Measurements from ENCODE around the gene COQ10B. TPM values are rescaled to one million over a fixed set of nuclear protein-coding genes. Genes with fewer than 3 reads are reported as not detected.

COQ10B gene
- polyA plus RNA-seq, 10 donors, result 10.1 to 13.7 (median 12.3) TPM

DNA sequence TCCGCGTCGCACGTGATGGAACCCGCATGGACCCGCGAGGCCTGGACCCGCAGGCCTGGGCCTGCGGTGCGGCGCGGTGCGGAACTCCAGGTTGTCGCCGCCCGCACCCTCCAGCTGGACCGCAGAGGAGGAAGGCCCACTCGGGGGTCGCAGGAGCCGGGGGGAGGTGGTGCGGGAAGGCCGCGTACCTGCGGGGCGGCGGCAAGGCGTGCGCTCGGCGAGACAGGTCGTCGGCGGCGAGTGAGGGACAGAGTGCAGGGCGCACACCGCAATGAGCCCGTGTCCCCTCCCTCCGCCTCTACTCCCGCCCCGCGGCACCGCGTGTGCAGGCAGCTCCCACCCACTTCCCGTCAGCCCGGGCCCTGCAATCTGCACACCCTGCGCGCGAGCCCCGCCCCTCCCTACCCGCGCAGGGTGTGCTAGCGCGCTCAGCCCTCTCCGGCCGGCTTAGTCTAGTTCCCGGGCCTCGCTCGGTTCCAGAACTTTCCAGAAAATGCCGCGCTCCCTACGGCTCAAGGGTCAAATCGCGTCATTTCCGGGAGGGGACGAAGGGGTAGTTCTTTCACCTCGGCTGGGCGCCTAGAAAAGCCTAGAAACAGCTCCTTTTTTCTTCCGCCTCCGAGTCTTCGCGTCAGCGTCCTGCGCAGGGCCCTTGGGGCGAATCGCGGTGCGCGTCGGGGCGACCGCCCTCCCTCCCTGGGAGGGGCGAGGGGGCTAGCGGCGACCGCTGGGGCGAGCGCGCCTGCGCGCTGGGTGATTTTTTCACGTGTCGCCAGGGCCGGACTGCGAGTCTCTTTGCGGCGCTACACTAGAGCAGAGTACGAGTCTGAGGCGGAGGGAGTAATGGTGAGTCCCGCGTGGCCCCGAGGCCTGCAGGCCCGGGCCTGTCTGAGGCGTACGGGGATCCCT lies 46.5 kb downstream of the COQ10B start, which contains the start of the genes HSPD1 and HSPE1:
TSS of gene HSPD1 (minus strand) at position 247 of the 909 bp plus-strand sequence. CDS start 992 bp downstream, outside the sequence.
TSS of gene HSPE1 (plus strand) at position 786 of the 909 bp plus-strand sequence. CDS start at position 844, 58 bp downstream.
- peak; percentile 100 for DNase-seq

DNA sequence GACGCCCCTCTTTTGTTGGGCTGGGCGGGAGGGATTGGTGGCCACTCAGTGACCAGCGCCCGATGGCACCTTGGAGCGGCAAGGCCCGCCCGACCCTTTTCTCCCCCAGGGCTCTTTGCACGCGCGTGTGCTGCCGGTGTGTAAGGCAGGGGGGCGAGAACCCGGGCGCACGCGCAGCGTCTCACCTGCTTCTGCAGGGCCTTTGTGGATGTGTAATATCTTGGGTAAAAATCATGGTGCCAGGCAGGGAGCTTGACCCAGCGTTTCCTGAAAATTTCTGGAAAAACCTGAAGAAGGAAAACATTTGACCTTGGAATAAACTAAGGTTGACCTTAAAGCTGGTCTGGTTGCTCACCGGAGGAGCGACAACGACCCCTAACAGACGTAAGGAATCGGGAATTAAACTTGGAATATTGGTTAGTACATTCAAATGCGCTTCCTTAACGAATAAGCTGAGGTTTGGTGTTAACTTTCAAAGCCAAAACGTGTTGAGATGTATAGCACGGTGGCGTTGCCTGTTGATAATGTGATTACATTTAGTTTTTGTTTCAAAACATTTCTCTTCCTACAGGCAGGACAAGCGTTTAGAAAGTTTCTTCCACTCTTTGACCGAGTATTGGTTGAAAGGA lies 47.3 kb downstream of the COQ10B start:
- DNase-seq, result peak; percentile 18 to 67 (median 32)

DNA sequence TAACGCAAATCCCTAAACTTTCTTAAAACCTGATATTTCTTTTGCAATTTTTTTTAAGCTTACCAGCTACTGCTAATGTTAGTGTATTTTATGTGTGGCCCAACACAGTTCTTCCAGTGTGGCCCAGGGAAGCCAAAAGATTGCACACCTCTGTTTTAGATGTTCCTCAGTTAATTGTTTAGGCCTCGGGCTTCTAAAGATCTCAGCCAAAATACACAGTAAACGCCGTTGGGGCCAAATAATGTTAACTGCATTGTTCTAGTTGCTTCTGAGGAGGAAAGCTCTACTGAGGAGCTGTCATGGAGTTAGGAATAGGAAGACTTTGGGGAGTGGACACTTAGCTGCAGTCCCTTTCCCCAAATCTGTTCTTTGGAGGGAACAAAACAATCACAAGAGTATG lies 48.8 kb downstream of the COQ10B start:
- no peak for DNase-seq

DNA sequence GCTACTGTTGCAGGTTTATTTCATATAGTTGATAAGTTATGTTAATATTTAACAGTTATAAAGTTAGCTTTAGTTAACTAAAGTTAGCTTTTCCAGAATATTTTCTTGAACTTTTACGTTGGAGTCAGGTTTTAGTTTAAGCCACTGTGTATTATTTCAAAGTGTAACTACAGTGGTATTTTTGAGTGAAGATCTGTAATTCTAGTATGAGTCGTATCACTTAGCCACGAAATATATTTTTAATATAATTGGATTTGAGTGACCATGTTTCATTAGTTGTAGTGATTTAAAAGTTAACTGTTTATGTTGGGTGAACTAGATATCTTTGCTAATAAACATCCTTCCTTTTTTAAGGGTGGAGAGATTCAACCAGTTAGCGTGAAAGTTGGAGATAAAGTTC lies 49.3 kb downstream of the COQ10B start:
- no peak for DNase-seq

DNA sequence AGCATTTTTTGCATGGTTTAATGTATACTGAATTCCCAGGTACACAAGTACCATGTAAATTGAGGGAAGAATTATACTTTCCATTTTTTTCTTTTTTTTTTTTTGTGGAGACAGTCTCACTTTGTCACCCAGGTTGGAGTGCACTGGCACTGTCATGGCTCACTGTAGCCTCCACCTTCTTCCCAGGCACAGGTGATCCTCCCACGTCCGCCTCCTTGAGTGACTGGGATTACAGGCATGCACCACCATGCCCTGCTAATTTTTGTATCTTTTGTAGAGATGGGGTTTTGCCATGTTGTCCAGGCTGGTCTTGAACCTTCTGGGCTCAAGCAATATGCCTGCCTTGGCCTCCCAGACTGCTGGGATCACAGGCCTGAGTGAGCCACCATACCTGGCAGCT lies 50.6 kb downstream of the COQ10B start:
- no peak for DNase-seq

DNA sequence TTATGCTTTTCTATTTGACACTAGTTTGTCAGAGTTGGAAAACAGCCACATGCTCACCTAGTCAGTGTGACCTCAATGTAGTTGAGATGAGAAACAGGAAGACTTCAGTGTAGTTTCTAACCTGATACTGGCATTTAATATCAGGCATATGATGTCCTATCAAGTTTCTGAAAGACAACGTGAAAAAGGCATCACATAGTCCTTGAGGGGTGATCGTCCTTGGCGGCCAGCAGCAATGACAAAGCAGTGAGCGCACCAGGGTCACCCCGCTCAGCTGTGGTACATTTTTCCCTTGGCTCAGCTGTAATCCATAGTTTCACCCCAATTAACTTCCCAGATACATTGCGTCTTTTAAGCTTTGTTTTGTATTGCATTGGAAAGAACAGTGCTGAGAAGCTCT lies 51.2 kb downstream of the COQ10B start:
- DNase-seq, result no peak

DNA sequence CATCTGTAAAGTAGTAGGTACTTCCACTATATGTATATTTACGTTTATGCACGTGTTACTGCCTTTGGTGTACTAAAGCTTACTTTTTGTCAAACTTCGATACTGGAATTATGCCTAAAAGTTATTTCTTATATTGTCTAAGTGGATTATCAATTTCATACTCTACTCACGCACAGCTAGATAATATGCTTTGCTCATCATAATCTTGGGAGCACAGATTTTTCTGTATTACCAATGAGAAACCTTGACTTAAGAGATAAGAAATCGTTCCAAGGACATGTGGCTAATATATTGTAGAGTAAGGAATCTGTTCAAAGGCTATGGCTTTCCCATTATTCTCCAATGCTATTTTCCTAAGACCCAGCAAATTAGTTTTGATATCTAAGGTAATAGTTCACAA lies 53.3 kb downstream of the COQ10B start:
- DNase-seq, result no peak

DNA sequence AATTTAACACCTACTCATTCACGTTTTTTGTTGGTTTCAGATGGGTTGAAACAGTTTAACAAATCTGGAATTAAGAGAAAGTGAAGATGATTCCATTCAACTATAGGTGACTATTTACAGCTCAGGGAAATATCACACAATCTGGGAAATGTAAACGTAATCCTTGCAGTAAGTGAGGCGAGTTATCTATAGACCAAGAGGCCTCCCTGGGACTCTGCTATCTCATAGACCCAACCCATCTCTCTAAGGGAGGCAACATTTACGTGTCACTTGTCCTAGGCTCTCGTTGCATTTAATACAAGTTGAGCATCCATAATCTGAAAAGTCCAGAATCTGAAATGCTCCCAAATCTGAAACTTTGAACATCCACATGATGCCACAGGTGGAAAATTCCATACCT lies 60.6 kb downstream of the COQ10B start:
- no peak for DNase-seq

DNA sequence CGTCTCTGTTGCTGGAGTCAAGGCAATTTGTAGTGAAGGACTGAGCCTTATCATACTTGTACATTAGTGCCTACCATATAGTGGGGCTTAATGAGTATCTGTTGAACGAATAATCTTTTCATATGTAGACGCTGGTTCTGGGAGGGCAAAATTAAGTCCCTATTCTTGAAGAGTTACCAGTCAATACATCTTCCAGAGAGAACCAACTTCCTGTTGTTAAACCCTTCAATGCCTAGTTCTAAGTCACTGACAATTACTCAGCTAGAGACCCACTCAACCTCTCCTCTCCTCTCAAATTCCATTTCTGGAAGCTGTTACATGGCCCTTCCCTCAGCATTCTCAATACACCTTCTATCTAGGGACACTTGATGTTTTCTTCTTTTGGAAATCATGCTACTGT lies 61.4 kb downstream of the COQ10B start:
- no peak for DNase-seq

DNA sequence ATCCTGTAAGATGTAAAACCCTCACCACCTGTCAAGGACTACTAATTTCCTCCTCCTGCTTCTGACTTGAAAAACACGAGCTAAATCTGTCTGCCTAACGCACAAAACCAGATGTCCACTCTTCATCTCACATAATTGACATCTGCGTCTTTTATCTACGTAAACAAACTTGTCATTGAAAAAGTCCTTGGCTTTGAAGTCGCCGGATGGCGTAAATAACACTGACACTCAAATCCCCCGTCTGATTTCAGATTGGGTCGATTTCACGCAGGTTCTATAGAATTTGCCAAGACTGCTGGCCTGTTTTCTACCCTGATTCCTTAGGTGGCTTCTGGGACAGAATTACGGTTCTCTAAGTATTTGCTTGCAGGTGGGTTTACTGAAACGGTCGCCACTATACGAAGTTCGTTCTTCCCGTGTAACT lies 62.0 kb downstream of the COQ10B start:
- DNase-seq, result peak in 1 of 3 donors; percentile 35

DNA sequence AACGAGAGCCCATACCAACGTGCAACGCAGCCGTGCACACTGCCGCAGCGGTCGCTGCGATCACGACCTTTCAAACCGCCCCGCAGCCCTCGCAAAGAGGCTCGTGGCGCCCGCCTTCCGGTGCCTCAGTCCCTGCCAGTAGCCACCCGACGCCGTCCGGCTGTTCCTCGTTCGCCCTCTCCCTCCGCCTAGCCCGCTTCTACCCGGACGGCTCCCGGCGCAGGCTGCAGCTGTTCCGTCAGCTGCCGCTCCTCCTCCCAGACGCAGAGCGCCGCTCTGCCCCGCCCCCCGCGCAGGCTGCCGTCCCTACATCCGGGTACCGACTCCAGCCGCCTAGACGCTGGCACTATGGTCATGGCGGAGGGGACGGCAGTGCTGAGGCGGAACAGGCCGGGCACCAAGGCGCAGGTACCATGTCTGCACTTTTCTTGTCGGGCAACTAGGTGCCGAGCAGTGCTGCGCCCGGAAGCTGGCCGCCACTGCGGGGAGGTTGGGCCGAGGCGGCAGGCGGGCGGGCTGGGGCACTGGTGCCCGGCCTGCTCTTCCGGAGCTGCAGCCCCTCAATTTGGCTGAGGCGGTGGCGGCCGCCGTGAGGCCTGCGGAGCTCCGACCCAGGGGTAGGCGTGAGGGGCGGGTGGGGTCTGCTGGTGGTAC lies 62.5 kb downstream of the COQ10B start, which contains the start of gene MOB4:
TSS of gene MOB4 (plus strand) at position 328 of the 654 bp plus-strand sequence. CDS start at position 349, 21 bp downstream.
- peak; percentile 96 to 99 (median 96) for DNase-seq

DNA sequence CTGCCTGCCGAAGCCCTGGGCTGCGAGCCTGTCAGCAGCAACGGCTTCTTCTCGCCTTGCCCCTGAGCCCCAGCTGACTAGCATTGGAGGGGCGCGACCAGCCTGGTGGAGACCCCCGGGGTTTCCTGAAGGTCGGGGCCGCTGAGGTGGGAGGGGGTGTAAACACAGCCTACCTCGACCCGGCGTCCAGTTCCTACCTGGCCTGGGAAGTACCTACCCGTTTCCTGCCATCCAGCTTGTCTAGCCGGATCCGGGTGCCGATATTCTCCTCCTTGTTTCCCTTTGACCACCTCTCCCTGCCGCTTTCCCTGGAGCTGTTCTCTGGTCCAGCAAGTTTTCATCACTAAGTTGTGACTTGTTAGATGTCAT lies 63.0 kb downstream of the COQ10B start:
- peak in 2 of 3 donors; percentile 7 to 26 for DNase-seq

DNA sequence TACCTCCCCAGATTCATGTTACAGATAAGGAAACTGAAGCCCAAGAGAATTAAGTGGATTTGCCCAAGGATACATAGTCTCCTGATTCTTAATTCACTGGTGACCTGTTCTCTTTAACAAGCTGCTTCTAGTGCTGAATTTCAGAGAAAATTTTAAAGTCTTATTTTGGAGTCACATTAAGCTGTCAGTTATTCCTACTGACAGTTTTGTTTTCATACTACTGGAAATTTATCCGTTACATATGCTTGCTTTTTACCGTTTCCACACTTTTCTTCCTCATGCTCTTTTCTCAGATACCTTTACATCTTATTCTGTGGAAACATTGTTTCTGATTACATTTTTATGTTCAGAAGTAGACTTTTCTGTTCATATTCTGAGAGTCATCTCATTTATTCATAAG lies 63.8 kb downstream of the COQ10B start:
- DNase-seq, result peak in 1 of 3 donors; percentile 9

Other genes starting within 250 kb of the COQ10B start
- 10 to 100 TPM in 9 of 10 donors, 1 to 10 TPM in 1; 8.9 to 27.0 (median 16.6) TPM for gene ANKRD44, start 142.8 kb upstream of the COQ10B start, polyA plus RNA-seq (ENCODE audit: insufficient read length in 10 of 10)
- gene SF3B1, start 18.5 kb upstream of the COQ10B start, polyA plus RNA-seq (ENCODE audit: insufficient read length in 10 of 10), result 100 to 1,000 TPM; 229 to 366 (median 301) TPM
- gene HSPD1, start 46.3 kb downstream of the COQ10B start, polyA plus RNA-seq (ENCODE audit: insufficient read length in 10 of 10), result 100 to 1,000 TPM; 213 to 315 (median 283) TPM
- gene HSPE1, start 46.8 kb downstream of the COQ10B start, polyA plus RNA-seq (ENCODE audit: insufficient read length in 10 of 10), result 100 to 1,000 TPM in 9 of 10 donors, 10 to 100 TPM in 1; 99.7 to 176 (median 127) TPM
- gene MOB4, start 62.5 kb downstream of the COQ10B start, polyA plus RNA-seq (ENCODE audit: insufficient read length in 10 of 10), result 10 to 100 TPM; 38.0 to 50.7 (median 45.0) TPM
- 10 to 100 TPM; 14.3 to 26.1 (median 17.4) TPM for gene RFTN2, start 222.0 kb downstream of the COQ10B start, polyA plus RNA-seq (ENCODE audit: insufficient read length in 10 of 10)